K562 (cell line): Measurements from ENCODE around the gene PIP5K1B. TPM values are rescaled to one million over a fixed set of nuclear protein-coding genes. Genes with fewer than 3 reads are reported as not detected.

Experiments
- ATAC-seq: fragments of 200-7000 bp; cut with Tn5 transposase; 3 replicates; pipeline ENCODE4 v1.9.1; 2020; ENCODE audit warnings: moderate library complexity
- BruUV-seq: library from RNA; stranded (reverse); fragments of 400-500 nt; replicated peaks from 2 replicates; lab custom pipeline; 2021; lab: Mats Ljungman, UMichigan
- CTCF ChIA-PET: fragments of 300-600 bp; formaldehyde crosslinking; extraction: SDS; loops from one replicate; lab custom pipeline; 2021; ENCODE audit warnings: low intra/inter-chr PET ratio; lab: Yijun Ruan, JAX
- POLR2A ChIA-PET: fragments of 300-600, 350-650 bp; sonication (Branson Sonifier 250); formaldehyde crosslinking; extraction: SDS; loops from one replicate; lab custom pipeline; 2021; ENCODE audit warnings: antibody characterized with exemption, inconsistent platforms; lab: Yijun Ruan, JAX
- DNase-seq, 4 experiments: peaks; one replicate each; pipeline versions ENCODE4 v3.0.0 to v3.0.0-alpha.2; 2011 to 2018; ENCODE audit warnings: low spot score in 3 of 4, mixed read lengths in 3 of 4; ENCODE audit errors: extremely low read depth in 1 of 4
- FAIRE-seq: peaks from 2 replicates; lab custom pipeline; 2011; peaks lifted over from hg19 to GRCh38; lab: Jason Lieb, UNC
- H2AFZ ChIP-seq: 2 replicates; pipeline ENCODE4 v1.6.0; 2011; ENCODE audit warnings: low read depth, low read length, control low read depth, inconsistent platforms
- H3K27ac ChIP-seq: fragments of 200-600 bp; 3 replicates; pipeline ENCODE4 v1.8.0; 2011; ENCODE audit warnings: low read depth, mild to moderate bottlenecking, control low read depth, inconsistent platforms, low read length, moderate library complexity, mixed read lengths; ENCODE audit errors: extremely low read depth
- H3K27me3 ChIP-seq, 2 experiments: fragments of 300-600 bp in 1 of 2; 2 replicates in 1 of 2; 3 replicates in 1 of 2; pipeline versions ENCODE4 v1.6.0 to v1.8.0; 2011; ENCODE audit warnings: inconsistent platforms in 2 of 2, low read length in 2 of 2, mild to moderate bottlenecking in 1 of 2, mixed read lengths in 1 of 2, moderate library complexity in 1 of 2; ENCODE audit not compliant: control insufficient read depth in 2 of 2, insufficient read depth in 2 of 2
- H3K36me3 ChIP-seq: fragments of 300-600 bp; 3 replicates; pipeline ENCODE4 v1.8.0; 2011; ENCODE audit warnings: mild to moderate bottlenecking, low read length, inconsistent platforms; ENCODE audit not compliant: control insufficient read depth, insufficient read depth
- H3K4me1 ChIP-seq, 2 experiments: fragments of 200-600 bp in 1 of 2; replicated peaks in 1 of 2; 2 replicates in 1 of 2; 3 replicates in 1 of 2; pipeline versions ENCODE4 v1.5.1 to v1.8.0; 2011; ENCODE audit warnings: inconsistent platforms in 2 of 2, low read length in 2 of 2, mild to moderate bottlenecking in 1 of 2, mixed read lengths in 1 of 2, moderate library complexity in 1 of 2; ENCODE audit not compliant: control insufficient read depth in 2 of 2, insufficient read depth in 2 of 2
- H3K4me2 ChIP-seq: 2 replicates; pipeline ENCODE4 v1.6.1; 2011; ENCODE audit warnings: low read length, control low read depth, inconsistent platforms, mixed read lengths; ENCODE audit not compliant: insufficient read depth
- H3K4me3 ChIP-seq: fragments of 200-600 bp; sonication (generic), shearing (Covaris generic); 2 replicates; pipeline ENCODE4 v1.5.1; 2016; ENCODE audit warnings: control low read depth, inconsistent platforms
- H3K79me2 ChIP-seq: fragments of 200-600 bp; 3 replicates; pipeline ENCODE4 v1.8.0; 2011; ENCODE audit warnings: low read length, inconsistent platforms; ENCODE audit not compliant: control insufficient read depth, insufficient read depth
- H3K9ac ChIP-seq, 2 experiments: 2 replicates each; pipeline versions ENCODE4 v1.6.0 to v1.6.1; 2011; ENCODE audit warnings: low read depth in 2 of 2, low read length in 2 of 2, control low read depth in 1 of 2, inconsistent platforms in 1 of 2, mild to moderate bottlenecking in 1 of 2, mixed read lengths in 1 of 2; ENCODE audit not compliant: insufficient read depth in 1 of 2
- H3K9me1 ChIP-seq: one replicate; pipeline ENCODE4 v1.6.0; 2011; ENCODE audit warnings: inconsistent platforms, mild to moderate bottlenecking, low read length, moderate library complexity; ENCODE audit not compliant: control insufficient read depth, insufficient read depth
- H3K9me3 ChIP-seq: replicated peaks from 2 replicates; pipeline ENCODE4 v1.5.1; 2011; ENCODE audit warnings: low read depth, low read length, inconsistent platforms; ENCODE audit not compliant: control insufficient read depth, insufficient read depth
- H4K20me1 ChIP-seq: replicated peaks from 2 replicates; pipeline ENCODE4 v1.6.1; 2011; ENCODE audit warnings: low read length, inconsistent platforms, mixed read lengths; ENCODE audit not compliant: control insufficient read depth, insufficient read depth
- AFF4 ChIP-seq: sonication (generic); formaldehyde crosslinking; IDR thresholded peaks from 2 replicates; pipeline ENCODE4 v1.8.0; 2023; ENCODE audit warnings: mild to moderate bottlenecking, missing genetic modification reagents
- BACH1 ChIP-seq: fragments of 200-800 bp; sonication (Bioruptor generic); IDR thresholded peaks from 2 replicates; pipeline ENCODE4 v1.6.1; 2016; ENCODE audit warnings: missing genetic modification characterization, missing compliant biosample characterization
- E2F8 ChIP-seq: fragments of 450-650 bp; IDR thresholded peaks from 2 replicates; pipeline ENCODE4 v1.7.1; 2018; ENCODE audit warnings: mild to moderate bottlenecking, low read depth; ENCODE audit not compliant: partially characterized antibody
- EP400 ChIP-seq: fragments of 450-650 bp; IDR thresholded peaks from 2 replicates; pipeline ENCODE4 v1.6.1; 2017; ENCODE audit warnings: antibody characterized with exemption, mild to moderate bottlenecking, moderate library complexity
- GABPB1 ChIP-seq: sonication (generic); formaldehyde crosslinking; IDR thresholded peaks from 2 replicates; pipeline ENCODE4 v1.8.0; 2022; ENCODE audit warnings: mild to moderate bottlenecking, missing genetic modification reagents
- HES1 ChIP-seq: fragments of 450-650 bp; IDR thresholded peaks from 2 replicates; pipeline ENCODE4 v1.6.1; 2016; ENCODE audit warnings: low read depth, mild to moderate bottlenecking, moderate library complexity
- TAL1 ChIP-seq: fragments of 450-650 bp; IDR thresholded peaks from 2 replicates; pipeline ENCODE4 v1.6.1; 2016; ENCODE audit warnings: mild to moderate bottlenecking
- ZKSCAN1 ChIP-seq: fragments of 150-350 bp; IDR thresholded peaks from 2 replicates; pipeline ENCODE4 v1.6.1; 2016; ENCODE audit warnings: low read depth, low read length
- ZNF408 ChIP-seq: fragments of 250-450 bp; sonication (Bioruptor Pico); IDR thresholded peaks from 2 replicates; pipeline ENCODE4 v1.4.0; 2020; ENCODE audit warnings: low read depth, mild to moderate bottlenecking, moderate library complexity
- WGBS: fragments of 100-300 bp; shearing (Covaris generic); methylation state at CpG from one replicate; pipeline ENCODE4 v1.1.6; 2016; ENCODE audit warnings: low coverage, mixed read lengths; ENCODE audit not compliant: insufficient coverage; ENCODE audit errors: missing lambda C conversion rate; 5-methylcytosine and 5-hydroxymethylcytosine counted together
- in situ Hi-C: fragments of 300-500 bp; cut with MboI; formaldehyde crosslinking; loops from 4 replicates; pipeline ENCODE4 v1.15.0; 2018; ENCODE audit warnings: inconsistent platforms, mixed read lengths
- intact Hi-C: fragments of 100-400 bp; cut with micrococcal nuclease; formaldehyde crosslinking; loops from 2 replicates; pipeline ENCODE4 v1.14.2; 2022
- polyA plus RNA-seq, 8 experiments: library from polyadenylated mRNA; depleted of rRNA in 4 of 8; stranded (reverse) in 5 of 8; unstranded in 3 of 8; fragments of >200 nt; fragmentation: Nextera tagmentation in 2 of 8; fragmentation: Illumina TruSeq in 1 of 8; extraction: Ambion mirVana in 2 of 8; extraction: Trizol in 1 of 8; gene quantifications; 2 replicates each; pipeline versions ENCODE4 v1.2.1 to v1.2.3, GENCODE V29; 2011 to 2014; ENCODE audit warnings: inconsistent platforms in 1 of 8, missing spikeins in 1 of 8
- total RNA-seq, 7 experiments: library from RNA; depleted of rRNA in 6 of 7; stranded (reverse); fragments of >200 nt in 6 of 7; fragmentation: Illumina TruSeq in 2 of 7; extraction: Trizol in 2 of 7; gene quantifications; 2 replicates each; pipeline versions ENCODE4 v1.2.1 to v1.2.3, GENCODE V29; 2011 to 2021; ENCODE audit warnings: low replicate concordance in 1 of 7
- TF ChIP-seq, protein P1 (sequence below): fragments of 450-650 bp; IDR thresholded peaks from 2 replicates; pipeline ENCODE4 v1.7.0; 2016; ENCODE audit warnings: borderline replicate concordance
- TF ChIP-seq, protein P2 (sequence below): sonication (generic); formaldehyde crosslinking; IDR thresholded peaks from 2 replicates; pipeline ENCODE4 v1.8.0; 2022; ENCODE audit warnings: mild to moderate bottlenecking, missing genetic modification reagents

PIP5K1B gene
- total and polyA plus RNA-seq, 9 of the 15 experiments (the other 6 are each of a cell fraction or from before 2014, with no cell fraction given), result 3.1 to 12.9 (median 7.4) TPM

DNA sequence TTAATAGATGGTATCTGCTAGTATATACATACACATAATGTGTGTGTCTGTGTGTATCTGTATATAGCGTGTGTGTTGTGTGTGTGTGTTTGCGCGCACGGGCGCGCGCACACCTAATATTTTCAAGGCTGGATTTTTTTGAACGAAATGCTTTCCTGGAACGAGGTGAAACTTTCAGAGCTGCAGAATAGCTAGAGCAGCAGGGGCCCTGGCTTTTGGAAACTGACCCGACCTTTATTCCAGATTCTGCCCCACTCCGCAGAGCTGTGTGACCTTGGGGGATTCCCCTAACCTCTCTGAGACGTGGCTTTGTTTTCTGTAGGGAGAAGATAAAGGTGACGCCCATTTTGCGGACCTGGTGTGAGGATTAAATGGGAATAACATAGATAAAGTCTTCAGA is 331.3 kb downstream of the PIP5K1B start:
- WGBS, result 1% methylated on average over 14 of the region's 14 CpGs
- H3K9me1 ChIP-seq, result no peaks in the 10 kb centered on the region
- no peaks in the 10 kb centered on the region; the same call in 1 of the 2 replicates for H4K20me1 ChIP-seq
- peak overlapping the region; percentile 97 for H3K4me2 ChIP-seq
- POLR2A ChIA-PET, result interaction anchor here (0.6 to 1.8 kb wide), 3 partner anchors 8 to 178 kb away, joined by 3 to 6 read pairs (median 4); no protein-coding TSS in a partner anchor
- peak; percentile 50 for ATAC-seq
- no peak for FAIRE-seq
- H3K79me2 ChIP-seq, result peaks cover 53% of the 10 kb centered on the region
- peak overlapping the region; percentile 86 for H3K27ac ChIP-seq
- H3K9ac ChIP-seq, result peak overlapping the region; percentile 86 to 98
- H3K4me1 ChIP-seq, result peaks cover 0 to 3% of the 10 kb centered on the region in 2 experiments; a peak in 3 of 5 replicates
- BruUV-seq, result TSS peak; percentile 76
- in situ Hi-C loops, result loop anchor here (25.0 kb wide), 1 partner anchor 901 kb away; no protein-coding TSS in a partner anchor
- peak overlapping the region; percentile 92 for H2AFZ ChIP-seq
- no peaks in the 10 kb centered on the region for H3K9me3 ChIP-seq
- DNase-seq, result peak in 3 of 4 experiments; percentile 27 to 45 (median 40)
- CTCF ChIA-PET, result interaction anchor here (0.6 to 1.5 kb wide), 2 partner anchors 157 to 512 kb away, joined by 3 to 5 read pairs; no protein-coding TSS in a partner anchor
- intact Hi-C loops, result no loop called here
- H3K36me3 ChIP-seq, result peaks cover 18% of the 10 kb centered on the region
- H3K27me3 ChIP-seq, result no peaks in the 10 kb centered on the region
- H3K4me3 ChIP-seq, result peak overlapping the region; percentile 84
- TF ChIP-seq AFF4 (CRISPR knock-in tag), result no peak
- no peak for TF ChIP-seq BACH1 (tag)
- TF ChIP-seq, protein P1, sequence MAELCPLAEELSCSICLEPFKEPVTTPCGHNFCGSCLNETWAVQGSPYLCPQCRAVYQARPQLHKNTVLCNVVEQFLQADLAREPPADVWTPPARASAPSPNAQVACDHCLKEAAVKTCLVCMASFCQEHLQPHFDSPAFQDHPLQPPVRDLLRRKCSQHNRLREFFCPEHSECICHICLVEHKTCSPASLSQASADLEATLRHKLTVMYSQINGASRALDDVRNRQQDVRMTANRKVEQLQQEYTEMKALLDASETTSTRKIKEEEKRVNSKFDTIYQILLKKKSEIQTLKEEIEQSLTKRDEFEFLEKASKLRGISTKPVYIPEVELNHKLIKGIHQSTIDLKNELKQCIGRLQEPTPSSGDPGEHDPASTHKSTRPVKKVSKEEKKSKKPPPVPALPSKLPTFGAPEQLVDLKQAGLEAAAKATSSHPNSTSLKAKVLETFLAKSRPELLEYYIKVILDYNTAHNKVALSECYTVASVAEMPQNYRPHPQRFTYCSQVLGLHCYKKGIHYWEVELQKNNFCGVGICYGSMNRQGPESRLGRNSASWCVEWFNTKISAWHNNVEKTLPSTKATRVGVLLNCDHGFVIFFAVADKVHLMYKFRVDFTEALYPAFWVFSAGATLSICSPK, result no peak
- no peak for TF ChIP-seq E2F8
- no peak for TF ChIP-seq ZKSCAN1
- TF ChIP-seq GABPB1 (CRISPR knock-in tag), result no peak
- no peak for TF ChIP-seq ZNF408 (CRISPR knock-in tag)
- 0 out of 2 replicates have a peak, but pooled peaks have one; percentile 11 for TF ChIP-seq TAL1
- no peak for TF ChIP-seq HES1
- TF ChIP-seq, protein P2, sequence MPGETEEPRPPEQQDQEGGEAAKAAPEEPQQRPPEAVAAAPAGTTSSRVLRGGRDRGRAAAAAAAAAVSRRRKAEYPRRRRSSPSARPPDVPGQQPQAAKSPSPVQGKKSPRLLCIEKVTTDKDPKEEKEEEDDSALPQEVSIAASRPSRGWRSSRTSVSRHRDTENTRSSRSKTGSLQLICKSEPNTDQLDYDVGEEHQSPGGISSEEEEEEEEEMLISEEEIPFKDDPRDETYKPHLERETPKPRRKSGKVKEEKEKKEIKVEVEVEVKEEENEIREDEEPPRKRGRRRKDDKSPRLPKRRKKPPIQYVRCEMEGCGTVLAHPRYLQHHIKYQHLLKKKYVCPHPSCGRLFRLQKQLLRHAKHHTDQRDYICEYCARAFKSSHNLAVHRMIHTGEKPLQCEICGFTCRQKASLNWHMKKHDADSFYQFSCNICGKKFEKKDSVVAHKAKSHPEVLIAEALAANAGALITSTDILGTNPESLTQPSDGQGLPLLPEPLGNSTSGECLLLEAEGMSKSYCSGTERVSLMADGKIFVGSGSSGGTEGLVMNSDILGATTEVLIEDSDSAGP (CRISPR knock-in tag), result no peak
- TF ChIP-seq EP400, result no peak
